GM18508 (cell line): ENCODE measurements around the gene PCDHGB2.
A peak's percentile ranks its signal among the peaks of the same experiment; 100 is the strongest.
"Not testable (repeated sequence)": the region's sequence is repeated elsewhere in the genome, so short reads cannot be mapped to it uniquely, and the experiment has no call there.

Experiments used
- ATAC-seq: cut with Tn5 transposase; IDR thresholded peaks from one replicate; pipeline ENCODE4 v1.9.1; 2021; ENCODE audit warnings: moderate number of reproducible peaks; ENCODE audit not compliant: insufficient read depth, unreplicated experiment

The PCDHGB2 gene

DNA sequence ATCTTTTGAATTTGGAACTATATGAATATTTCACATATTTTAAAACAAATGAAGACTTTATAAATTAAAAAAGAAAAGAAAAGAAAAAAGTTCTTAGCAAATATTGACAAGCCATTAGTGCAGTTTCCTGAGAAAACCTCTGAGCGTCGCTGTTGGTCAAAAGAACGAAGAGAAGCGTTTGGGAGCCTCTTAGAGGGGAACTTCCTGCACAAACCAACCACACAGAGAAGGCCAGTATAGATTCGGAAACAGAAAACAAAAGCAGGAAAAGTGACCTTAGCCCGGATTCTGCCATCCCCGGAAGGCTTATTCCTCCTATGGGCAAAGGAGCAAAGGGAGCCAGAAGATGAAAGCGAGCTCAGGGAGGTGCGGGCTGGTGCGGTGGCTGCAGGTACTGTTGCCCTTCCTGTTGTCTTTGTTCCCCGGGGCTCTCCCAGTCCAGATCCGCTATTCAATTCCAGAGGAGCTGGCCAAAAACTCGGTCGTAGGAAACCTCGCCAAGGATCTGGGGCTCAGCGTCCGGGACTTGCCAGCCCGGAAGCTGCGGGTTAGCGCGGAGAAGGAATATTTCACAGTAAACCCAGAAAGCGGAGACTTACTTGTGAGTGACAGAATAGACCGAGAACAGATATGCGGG is at the start of gene PCDHGB2:
Gene PCDHGB2, plus strand, starts transcription at position 205 of the 637 bp plus-strand sequence. Its CDS starts 142 bp downstream, at position 347.
- ATAC-seq = no peak

DNA sequence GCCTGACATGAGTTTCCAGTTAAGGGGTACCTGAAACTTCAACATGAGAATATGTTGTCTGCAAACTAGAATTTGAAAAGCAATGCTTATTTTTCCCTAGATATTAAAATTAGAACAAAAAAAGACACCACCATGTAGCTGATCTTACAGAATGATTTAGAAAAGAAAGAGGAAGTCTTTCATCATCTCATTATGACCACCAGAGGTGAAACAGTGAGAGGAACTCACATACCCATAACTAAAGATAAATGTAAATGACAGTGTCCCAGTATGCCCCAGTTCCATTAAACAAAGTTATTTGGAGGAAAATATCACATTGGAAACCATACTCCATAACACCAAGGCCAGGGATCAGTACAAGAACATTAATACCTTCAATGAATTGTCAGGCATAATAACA is 46.1 kb upstream of the PCDHGB2 start:
- no peak for ATAC-seq

DNA sequence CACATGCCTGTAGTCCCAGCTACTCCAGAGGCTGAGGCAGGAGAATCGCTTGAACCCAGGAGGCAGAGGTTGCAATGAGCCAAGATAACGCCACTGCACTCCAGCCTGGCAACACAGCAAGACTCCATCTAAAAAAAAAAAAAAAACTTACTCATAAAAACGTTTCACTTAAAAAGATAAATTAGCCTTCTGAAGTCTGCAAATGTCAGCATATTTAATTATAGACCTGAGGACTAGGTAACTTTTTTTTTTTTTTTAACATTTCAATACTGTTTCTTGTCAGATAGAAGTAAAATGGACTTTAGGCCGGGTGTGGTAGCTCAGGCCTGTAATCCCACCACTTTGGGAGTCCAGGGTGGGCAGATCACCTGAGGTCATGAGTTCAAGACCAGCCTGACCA is 42.8 kb upstream of the PCDHGB2 start:
- ATAC-seq = not testable (repeated sequence)

DNA sequence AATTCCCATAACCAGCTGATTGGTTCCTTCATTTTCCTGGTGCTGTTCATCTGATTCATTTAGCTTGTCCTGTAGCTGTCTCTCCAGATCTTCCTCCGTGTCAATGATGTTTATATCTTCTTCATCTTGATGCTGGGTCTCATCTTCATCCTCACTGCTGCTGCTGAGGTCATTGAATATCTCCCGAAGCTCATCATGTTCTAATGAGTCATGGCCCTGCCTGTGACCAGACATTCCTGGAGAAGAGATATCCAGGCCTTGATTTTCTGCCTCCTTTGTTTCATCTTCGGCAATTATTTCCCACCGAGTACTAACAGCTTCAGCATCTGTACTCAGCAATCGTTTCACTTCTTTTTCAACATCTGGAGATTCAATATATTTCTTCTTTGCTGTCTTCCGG is 40.6 kb upstream of the PCDHGB2 start:
- ATAC-seq = no peak

DNA sequence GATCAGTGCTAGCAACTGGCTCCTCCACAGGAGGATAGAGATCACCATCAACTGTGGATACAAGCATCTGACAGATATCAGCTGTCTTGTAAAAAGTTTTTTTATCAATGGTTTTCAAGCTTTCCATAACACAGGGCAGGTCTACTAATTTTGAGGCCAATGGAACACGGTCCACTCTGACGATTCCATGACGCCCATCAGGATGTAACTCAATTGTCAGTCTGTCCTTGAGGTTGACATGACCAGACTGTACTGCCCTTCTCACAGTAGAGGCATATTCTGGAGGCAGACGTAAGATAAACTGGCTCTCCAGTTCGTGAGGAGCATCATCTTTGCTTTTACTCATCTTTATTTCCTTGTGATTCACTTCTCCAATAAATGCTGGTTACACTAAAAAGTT is 40.1 kb upstream of the PCDHGB2 start:
- no peak for ATAC-seq

DNA sequence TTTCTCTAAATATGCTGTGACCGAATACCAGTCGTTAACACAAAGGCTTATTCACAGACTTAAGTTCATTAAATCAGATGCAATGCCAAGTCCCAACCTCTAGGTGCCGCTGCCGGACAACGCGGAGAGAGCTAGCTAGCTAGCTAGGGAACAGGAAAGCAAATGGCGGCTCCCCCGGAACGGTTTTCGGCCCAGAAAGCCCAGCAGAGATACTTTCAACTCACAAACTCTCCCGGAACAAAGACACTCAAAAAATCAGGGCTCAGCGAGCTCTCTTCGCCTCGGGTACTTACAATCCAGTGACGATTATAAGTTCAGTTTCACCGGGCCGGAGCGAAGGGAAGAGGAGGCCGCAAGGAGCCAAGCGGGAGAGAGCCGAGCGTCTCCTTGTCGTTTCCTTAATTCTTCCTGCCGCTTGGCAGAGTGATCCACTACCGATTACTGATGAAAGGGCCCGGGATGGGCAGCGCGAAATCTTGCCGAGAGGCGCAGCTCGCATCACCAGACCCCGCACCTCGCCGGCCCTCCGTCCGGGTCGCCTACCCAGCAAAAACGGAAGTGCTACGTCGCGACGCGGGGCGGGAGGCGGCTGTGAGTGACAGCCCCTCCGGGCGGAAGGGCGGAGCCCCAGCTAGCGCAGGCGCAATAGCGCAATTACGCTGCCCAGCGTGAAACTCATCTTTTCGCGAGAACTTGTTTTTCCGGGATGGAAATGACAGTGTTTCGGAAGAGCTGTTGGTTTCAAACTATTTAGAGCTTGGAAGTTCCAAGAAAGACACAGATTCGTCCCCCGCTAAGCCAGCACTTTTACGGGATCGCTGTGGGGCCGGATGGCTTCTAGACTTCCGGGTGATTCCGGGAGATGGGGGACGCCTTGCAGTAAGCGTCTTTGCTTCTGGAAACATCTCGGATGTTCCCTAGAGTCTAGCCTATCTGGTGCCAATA is 39.3 kb upstream of the PCDHGB2 start, which contains the start of gene TAF7:
Gene TAF7, minus strand, starts transcription at position 560 of the 945 bp plus-strand sequence. CDS start 740 bp downstream, outside the sequence.
- peak; percentile 86 for ATAC-seq

DNA sequence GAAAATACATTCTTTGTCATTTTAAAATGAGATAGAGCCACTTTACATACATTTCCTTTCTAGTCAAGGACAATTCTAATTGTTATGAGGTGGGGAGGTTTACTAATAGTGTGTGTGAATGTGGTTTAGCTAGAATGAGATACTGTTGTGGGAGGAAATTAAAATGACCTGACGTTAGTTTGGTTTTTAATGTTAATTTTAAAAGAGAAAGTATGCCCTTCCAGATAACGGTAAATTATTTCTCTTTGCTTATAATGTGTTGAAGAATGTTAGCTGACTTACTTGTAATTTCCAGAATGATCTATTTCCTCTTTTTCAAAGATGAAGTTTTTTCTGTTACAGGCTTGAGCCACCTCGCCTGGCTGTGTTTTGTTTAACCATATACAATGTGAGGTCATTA is 37.5 kb upstream of the PCDHGB2 start:
- ATAC-seq = no peak

DNA sequence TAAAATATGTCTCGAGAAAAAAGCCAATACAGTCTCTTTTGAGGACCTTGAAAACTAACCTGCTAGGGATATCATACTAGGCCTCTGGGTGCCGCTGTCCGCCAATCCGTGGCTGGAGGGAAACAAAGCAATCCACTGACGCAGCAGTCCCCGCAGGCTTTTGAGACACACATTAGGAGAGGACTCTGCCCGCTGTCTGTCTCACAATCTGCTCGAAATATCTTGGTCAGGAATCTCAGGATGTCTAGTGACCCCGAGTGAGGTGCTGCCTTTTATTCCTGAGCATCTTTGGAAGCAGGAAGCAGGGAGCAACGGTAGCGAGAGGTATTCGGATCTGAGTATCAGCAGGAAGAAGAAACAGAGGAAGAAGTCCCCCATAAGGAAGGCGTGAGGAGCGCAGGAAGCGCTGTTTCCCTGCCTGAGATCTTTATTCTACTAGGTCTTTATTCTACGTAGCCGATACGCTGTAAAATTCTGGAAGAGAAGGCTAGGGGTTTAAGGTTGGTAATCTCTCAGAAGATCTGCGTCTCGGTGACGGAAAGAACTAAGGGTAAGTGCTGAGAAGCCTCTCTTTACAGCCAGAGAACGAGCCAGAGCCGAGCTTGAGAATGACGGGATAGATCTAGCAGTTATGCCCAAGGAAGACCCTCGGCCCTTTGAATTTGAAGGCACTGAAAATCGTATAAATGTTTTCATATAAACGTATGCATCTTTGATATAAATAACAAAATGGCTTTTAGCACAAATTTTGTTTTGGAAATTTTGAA is 33.5 kb upstream of the PCDHGB2 start:
- ATAC-seq = no peak

DNA sequence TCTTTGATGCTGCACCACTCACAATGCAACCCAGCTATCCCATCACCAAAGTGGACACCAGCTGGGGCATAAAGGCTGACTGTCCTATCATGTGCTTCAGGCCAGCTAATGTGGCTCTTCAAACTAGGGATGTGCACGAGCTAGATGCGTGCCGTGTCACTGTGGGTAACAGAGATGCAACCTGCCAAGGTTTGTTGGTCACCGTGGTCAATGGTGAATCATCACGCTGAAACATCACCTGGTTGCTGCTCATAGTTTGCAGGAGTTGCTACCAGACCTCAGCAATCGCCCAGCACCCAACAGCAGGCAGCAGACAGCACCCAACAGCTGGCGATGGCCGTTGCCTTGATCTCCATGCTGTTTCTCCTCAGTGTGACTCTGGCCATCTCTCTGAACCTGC is 31.6 kb upstream of the PCDHGB2 start:
- ATAC-seq = no peak

DNA sequence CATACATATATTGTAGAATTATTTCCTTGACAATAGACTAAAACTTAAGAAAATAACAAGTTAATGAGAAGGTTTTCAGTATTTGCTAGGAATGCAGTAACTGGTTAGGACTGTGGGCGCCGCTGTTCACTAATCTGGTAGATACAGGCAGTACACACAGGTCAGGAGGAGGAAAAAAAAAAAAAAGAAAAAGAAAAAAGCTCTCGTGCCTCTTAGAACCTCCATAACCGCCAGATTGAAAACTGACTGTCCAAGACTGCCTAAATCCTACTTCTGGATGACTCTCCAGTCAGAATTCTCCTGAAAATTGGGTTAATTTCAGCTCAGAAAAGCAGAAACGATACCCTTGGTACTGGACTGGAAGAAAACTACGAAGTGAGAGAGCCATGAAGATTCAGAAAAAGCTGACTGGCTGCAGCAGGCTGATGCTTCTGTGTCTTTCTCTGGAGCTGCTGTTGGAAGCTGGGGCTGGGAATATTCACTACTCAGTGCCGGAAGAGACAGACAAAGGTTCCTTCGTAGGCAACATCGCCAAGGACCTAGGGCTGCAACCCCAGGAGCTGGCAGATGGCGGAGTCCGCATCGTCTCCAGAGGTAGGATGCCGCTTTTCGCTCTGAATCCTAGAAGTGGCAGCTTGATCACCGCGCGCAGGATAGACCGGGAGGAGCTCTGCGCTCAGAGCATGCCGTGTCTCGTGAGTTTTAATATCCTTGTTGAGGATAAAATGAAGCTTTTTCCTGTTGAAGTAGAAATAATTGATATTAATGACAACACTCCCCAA is 29.3 kb upstream of the PCDHGB2 start, which contains the start of gene PCDHGA1:
Gene PCDHGA1, plus strand, starts transcription at position 216 of the 782 bp plus-strand sequence.
- ATAC-seq = no peak

DNA sequence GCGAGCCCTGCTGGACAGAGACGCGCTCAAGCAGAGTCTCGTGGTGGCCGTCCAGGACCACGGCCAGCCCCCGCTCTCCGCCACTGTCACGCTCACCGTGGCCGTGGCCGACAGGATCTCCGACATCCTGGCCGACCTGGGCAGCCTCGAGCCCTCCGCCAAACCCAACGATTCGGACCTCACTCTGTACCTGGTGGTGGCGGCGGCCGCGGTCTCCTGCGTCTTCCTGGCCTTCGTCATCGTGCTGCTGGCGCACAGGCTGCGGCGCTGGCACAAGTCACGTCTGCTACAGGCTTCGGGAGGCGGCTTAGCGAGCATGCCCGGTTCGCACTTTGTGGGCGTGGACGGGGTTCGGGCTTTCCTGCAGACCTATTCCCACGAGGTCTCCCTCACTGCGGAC is 27.2 kb upstream of the PCDHGB2 start:
- not testable (repeated sequence) for ATAC-seq

DNA sequence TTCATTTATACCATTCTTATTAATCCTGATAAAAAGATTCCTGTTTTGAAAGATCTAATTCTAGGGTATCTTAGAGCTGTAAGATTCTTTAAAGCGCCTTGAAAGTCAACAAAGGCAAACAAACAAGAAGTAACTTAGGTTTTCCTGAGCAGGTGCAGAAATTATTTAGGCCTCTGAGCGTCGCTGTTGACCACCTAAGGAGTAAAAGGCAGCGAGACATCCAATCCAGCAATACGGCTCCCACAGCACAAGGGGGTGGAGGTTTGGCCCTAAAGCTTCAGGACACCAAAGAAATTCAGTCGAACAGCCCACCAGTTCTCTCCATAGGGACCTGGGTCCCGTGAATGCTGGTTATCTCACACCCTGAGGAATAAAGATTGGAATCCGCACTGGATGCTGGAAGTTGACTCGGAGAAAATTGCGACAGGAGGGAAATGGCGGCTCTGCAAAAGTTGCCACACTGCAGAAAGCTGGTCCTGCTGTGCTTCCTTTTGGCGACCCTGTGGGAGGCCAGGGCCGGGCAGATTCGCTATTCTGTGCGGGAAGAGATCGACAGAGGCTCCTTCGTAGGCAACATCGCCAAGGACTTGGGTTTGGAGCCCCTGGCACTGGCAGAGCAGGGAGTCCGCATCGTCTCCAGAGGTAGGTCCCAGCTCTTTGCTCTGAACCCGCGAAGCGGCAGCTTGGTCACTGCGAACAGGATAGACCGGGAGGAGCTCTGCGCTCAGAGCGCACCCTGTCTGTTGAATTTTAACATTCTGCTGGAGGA is 21.1 kb upstream of the PCDHGB2 start, which contains the start of gene PCDHGA2:
Gene PCDHGA2, plus strand, starts transcription at position 223 of the 769 bp plus-strand sequence.
- ATAC-seq = no peak

DNA sequence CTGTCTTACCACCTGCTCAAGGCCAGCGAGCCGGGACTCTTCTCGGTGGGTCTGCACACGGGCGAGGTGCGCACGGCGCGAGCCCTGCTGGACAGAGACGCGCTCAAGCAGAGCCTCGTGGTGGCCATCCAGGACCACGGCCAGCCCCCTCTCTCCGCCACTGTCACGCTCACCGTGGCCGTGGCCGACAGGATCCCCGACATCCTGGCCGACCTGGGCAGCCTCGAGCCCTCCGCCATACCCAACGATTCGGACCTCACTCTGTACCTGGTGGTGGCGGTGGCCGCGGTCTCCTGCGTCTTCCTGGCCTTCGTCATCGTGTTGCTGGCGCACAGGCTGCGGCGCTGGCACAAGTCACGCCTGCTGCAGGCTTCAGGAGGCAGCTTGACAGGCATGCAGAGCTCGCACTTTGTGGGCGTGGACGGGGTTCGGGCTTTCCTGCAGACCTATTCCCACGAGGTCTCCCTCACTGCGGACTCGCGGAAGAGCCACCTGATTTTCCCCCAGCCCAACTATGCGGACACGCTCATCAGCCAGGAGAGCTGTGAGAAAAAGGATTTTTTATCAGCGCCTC is 18.9 kb upstream of the PCDHGB2 start:
- not testable (repeated sequence) for ATAC-seq

DNA sequence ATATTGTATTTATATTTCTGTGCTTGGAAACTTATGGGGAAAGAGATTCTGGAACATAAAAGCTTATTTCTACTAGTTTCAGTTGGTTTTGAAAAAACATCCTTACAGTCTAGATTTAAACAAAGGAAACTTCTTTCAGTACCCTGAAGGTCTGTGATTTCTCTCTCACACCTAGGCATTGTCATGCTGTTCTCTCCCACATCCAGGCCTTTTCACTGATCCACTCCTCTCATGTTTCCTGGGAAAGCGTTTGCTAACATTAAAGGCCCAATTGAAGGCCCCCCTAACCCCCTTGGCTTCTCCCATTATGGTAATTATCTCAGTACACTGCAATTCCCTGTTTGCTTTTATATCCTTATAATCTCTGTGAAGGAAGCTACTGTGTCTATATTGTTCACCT is 17.0 kb upstream of the PCDHGB2 start:
- no peak for ATAC-seq

DNA sequence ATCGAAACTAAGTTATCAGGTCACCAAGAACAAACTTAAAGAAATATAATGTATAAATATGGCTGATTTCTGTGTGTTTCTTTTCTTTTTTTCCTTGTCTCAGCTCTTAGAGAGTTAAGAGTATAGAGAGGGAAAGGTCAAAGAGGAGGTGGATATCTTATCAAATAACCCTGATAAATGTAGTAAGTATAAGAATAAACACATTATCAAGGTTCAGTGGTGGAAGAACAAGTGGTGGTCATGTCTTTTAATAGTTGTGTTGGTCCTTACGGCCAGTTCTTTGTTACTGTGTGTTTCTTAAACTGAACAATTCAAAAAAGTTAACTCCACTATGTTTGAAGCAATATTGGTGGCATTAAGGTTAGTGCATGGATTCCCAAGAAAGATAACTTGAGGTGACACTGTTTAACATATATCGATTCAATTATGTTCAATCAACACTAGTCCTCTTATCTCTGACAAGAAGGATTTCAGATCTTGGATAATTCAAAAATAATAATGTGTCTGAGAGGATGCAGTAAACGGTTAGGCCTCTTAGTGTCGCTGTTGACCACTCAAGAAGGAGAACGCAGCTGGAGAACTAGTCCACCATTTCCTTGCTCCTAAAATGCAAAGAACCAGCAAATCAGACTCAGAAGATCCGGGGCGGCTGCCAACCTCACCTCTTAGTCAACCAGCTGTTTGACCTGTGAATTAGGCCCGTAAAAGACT is 16.4 kb upstream of the PCDHGB2 start, which contains the start of gene PCDHGA3:
Gene PCDHGA3, plus strand, starts transcription at position 588 of the 711 bp plus-strand sequence. CDS start 205 bp downstream, outside the sequence.
- no peak for ATAC-seq

DNA sequence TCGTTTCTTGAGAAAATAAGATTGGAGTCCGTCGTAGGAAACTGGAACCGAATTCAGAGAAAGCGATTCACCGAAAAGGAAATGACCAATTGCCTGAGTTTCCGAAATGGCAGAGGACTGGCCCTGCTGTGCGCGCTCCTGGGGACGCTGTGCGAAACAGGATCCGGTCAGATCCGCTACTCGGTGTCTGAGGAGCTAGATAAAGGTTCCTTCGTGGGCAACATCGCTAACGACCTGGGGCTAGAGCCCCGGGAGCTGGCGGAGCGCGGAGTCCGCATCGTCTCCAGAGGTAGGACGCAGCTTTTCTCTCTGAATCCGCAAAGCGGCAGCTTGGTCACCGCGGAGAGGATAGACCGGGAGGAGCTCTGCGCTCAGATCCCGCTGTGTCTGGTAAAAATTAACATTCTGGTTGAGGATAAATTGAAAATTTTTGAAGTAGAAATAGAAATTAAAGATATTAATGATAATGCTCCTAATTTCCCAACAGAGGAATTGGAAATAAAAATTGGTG is 15.8 kb upstream of the PCDHGB2 start:
- ATAC-seq = no peak

DNA sequence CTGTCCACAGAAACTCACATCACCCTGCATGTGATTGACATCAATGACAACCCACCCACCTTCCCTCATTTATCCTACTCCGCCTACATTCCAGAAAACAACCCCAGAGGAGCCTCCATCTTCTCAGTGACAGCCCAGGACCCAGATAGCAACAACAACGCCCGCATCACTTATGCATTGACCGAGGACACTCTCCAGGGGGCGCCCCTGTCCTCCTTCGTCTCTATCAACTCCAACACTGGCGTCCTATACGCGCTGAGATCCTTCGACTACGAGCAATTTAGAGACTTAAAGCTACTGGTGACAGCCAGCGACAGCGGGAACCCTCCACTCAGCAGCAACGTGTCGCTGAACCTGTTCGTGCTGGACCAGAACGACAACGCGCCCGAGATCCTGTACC is 14.5 kb upstream of the PCDHGB2 start:
- no peak for ATAC-seq

DNA sequence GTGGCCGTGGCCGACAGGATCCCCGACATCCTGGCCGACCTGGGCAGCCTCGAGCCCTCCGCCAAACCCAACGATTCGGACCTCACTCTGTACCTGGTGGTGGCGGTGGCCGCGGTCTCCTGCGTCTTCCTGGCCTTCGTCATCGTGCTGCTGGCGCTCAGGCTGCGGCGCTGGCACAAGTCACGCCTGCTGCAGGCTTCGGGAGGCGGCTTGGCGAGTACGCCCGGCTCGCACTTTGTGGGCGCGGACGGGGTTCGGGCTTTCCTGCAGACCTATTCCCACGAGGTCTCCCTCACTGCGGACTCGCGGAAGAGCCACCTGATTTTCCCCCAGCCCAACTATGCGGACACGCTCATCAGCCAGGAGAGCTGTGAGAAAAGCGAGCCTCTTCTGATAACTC is 13.8 kb upstream of the PCDHGB2 start:
- not testable (repeated sequence) for ATAC-seq
